ENCODE data around the gene ARHGAP23. TPM values are rescaled to one million over a fixed set of nuclear protein-coding genes. Genes with fewer than 3 reads are reported as not detected.

ARHGAP23 gene
- total and polyA plus RNA-seq, 10 of the 15 experiments (the other 5 are each of a cell fraction or from before 2014, with no cell fraction given) = 0.23 to 5.8 (median 2.1) TPM

DNA sequence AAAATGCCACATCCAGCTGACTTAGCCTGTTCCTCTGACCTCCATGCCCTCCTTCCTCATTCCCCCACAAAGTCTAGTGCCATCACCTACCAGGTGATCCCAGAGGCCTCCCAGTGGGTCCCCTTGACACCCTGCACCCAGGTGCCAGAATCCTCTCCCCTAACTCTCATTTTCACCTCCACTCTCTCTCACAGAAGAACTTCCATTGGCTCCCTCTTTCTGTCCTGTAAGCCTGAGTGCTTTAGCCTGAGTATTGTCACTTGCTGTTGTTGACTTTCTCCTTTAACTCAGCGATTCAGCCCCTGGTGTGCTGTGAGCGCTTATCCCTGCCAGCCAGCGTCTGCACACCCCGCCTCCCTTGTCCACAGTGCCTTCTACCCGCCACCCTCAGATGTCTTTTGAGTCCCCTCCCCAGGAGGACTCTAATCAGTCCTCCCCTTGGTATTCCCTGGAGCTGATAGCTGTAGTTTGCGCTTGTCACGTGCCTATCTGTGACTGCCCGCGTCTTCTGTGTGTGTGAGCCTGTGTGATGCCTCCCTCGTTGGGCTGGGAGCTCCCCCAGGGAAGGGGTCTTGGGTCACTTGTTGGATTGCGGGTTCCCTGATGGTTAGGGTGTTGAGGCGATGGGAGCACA is 31.9 kb downstream of the ARHGAP23 start:
- Histone ChIP-seq H3K4me2 (ENCODE audit: control insufficient read depth, insufficient read depth) (no peak overlapping the region), H3K4me3 (no peak overlapping the region), H3K36me3 (ENCODE audit: control insufficient read depth in 2 of 2, insufficient read depth in 2 of 2, low read length in 1 of 2) (no peaks in the 10 kb centered on the region), H3K4me1 (ENCODE audit: control insufficient read depth, insufficient read depth, low read length) (no peaks in the 10 kb centered on the region), H3K9me3 (replicated peaks; ENCODE audit: control insufficient read depth, insufficient read depth, low read length) (no peaks in the 10 kb centered on the region), H2AFZ (ENCODE audit: control insufficient read depth, low read depth, low read length) (no peak overlapping the region), H4K20me1 (ENCODE audit: control insufficient read depth, insufficient read depth) (no peaks in the 10 kb centered on the region), H3K27ac (ENCODE audit: control insufficient read depth, insufficient read depth) (no peak overlapping the region), H3K9ac (ENCODE audit: control insufficient read depth, insufficient read depth, low read length) (no peak overlapping the region), H3K79me2 (ENCODE audit: control insufficient read depth, insufficient read depth, low read length) (no peaks in the 10 kb centered on the region), H3K27me3 (replicated peaks in 1 of 2; ENCODE audit: control insufficient read depth in 2 of 2, insufficient read depth in 2 of 2, low read length in 1 of 2) (peaks cover 0 to 2% of the 10 kb centered on the region in 2 experiments; a peak in 3 of 4 replicates)
- in situ Hi-C loops (cut with MboI) = no loop called here
- POLR2A ChIA-PET = no interaction called here
- CTCF ChIA-PET = interaction anchor here (1.0 to 1.1 kb wide), 2 partner anchors 19 to 127 kb away, joined by 3 to 4 read pairs; no protein-coding TSS in a partner anchor
- SMC1A ChIA-PET (ENCODE audit: uncharacterized antibody, unreplicated experiment) = no interaction called here
- no TSS peak for BruUV-seq (replicated peaks)
- DNase-seq (ENCODE audit: low read depth, low spot score) (no peak), ATAC-seq (no peak), FAIRE-seq (no peak)
- intact Hi-C loops (cut with micrococcal nuclease; ENCODE audit: unreplicated experiment) = no loop called here
- WGBS (ENCODE audit: insufficient coverage, insufficient replicate concordance, low lambda C conversion rate, missing lambda C conversion rate) = 71% methylated on average over 12 of the region's 12 CpGs
- RAD21 ChIA-PET (ENCODE audit: unreplicated experiment) = no interaction called here
- TF ChIP-seq SMAD1 (IDR thresholded peaks at IDR 0.05; ENCODE audit: low read depth, partially characterized antibody) (no peak), KAT2A (conservative IDR thresholded peaks at IDR 0.05; ENCODE audit: control insufficient read depth, low read depth, low read length) (no peak), E2F8 (IDR thresholded peaks at IDR 0.05; ENCODE audit: low read depth, partially characterized antibody) (no peak), ZNF24 (IDR thresholded peaks at IDR 0.05) (no peak), DPF2 (IDR thresholded peaks at IDR 0.05) (no peak), IRF3 (IDR thresholded peaks at IDR 0.05) (no peak), RBBP5 (conservative IDR thresholded peaks at IDR 0.05) (no peak), NR2F1 (conservative IDR thresholded peaks at IDR 0.05) (no peak), IKZF2 (IDR thresholded peaks at IDR 0.05) (no peak), RCOR1 (conservative IDR thresholded peaks at IDR 0.05; ENCODE audit: low read depth, low read length) (no peak), CBFB (IDR thresholded peaks at IDR 0.05; ENCODE audit: low read depth) (no peak)
- TF ChIP-seq, protein P1, sequence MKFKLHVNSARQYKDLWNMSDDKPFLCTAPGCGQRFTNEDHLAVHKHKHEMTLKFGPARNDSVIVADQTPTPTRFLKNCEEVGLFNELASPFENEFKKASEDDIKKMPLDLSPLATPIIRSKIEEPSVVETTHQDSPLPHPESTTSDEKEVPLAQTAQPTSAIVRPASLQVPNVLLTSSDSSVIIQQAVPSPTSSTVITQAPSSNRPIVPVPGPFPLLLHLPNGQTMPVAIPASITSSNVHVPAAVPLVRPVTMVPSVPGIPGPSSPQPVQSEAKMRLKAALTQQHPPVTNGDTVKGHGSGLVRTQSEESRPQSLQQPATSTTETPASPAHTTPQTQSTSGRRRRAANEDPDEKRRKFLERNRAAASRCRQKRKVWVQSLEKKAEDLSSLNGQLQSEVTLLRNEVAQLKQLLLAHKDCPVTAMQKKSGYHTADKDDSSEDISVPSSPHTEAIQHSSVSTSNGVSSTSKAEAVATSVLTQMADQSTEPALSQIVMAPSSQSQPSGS (IDR thresholded peaks at IDR 0.05; ENCODE audit: low read length) = no peak
- TF ChIP-seq, protein P2, sequence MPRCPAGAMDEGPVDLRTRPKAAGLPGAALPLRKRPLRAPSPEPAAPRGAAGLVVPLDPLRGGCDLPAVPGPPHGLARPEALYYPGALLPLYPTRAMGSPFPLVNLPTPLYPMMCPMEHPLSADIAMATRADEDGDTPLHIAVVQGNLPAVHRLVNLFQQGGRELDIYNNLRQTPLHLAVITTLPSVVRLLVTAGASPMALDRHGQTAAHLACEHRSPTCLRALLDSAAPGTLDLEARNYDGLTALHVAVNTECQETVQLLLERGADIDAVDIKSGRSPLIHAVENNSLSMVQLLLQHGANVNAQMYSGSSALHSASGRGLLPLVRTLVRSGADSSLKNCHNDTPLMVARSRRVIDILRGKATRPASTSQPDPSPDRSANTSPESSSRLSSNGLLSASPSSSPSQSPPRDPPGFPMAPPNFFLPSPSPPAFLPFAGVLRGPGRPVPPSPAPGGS (IDR thresholded peaks at IDR 0.05; ENCODE audit: borderline replicate concordance, insufficient read depth, low read depth, low read length, poor library complexity, severe bottlenecking) = no peak
- TF ChIP-seq, protein P3, sequence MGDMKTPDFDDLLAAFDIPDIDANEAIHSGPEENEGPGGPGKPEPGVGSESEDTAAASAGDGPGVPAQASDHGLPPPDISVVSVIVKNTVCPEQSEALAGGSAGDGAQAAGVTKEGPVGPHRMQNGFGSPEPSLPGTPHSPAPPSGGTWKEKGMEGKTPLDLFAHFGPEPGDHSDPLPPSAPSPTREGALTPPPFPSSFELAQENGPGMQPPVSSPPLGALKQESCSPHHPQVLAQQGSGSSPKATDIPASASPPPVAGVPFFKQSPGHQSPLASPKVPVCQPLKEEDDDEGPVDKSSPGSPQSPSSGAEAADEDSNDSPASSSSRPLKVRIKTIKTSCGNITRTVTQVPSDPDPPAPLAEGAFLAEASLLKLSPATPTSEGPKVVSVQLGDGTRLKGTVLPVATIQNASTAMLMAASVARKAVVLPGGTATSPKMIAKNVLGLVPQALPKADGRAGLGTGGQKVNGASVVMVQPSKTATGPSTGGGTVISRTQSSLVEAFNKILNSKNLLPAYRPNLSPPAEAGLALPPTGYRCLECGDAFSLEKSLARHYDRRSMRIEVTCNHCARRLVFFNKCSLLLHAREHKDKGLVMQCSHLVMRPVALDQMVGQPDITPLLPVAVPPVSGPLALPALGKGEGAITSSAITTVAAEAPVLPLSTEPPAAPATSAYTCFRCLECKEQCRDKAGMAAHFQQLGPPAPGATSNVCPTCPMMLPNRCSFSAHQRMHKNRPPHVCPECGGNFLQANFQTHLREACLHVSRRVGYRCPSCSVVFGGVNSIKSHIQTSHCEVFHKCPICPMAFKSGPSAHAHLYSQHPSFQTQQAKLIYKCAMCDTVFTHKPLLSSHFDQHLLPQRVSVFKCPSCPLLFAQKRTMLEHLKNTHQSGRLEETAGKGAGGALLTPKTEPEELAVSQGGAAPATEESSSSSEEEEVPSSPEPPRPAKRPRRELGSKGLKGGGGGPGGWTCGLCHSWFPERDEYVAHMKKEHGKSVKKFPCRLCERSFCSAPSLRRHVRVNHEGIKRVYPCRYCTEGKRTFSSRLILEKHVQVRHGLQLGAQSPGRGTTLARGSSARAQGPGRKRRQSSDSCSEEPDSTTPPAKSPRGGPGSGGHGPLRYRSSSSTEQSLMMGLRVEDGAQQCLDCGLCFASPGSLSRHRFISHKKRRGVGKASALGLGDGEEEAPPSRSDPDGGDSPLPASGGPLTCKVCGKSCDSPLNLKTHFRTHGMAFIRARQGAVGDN (IDR thresholded peaks at IDR 0.05) = no peak
